Stimulated activated CD8-positive, alpha-beta memory T cell treated with anti-CD3 and anti-CD28 coated beads, Interleukin-12 subunit alpha, Interleukin-12 subunit beta, amount 100 ng/mL, for 24 hours (primary cell): ENCODE results near the gene MCAM.

Experiments
- DNase-seq: peaks from one replicate; pipeline ENCODE4 v3.0.0-alpha.2; 2020; ENCODE audit errors: extremely low read depth

Gene MCAM

GRCh38 chr11:119266063-119266462 lies 50.9 kb downstream of the MCAM start:
- no peak for DNase-seq

DNA sequence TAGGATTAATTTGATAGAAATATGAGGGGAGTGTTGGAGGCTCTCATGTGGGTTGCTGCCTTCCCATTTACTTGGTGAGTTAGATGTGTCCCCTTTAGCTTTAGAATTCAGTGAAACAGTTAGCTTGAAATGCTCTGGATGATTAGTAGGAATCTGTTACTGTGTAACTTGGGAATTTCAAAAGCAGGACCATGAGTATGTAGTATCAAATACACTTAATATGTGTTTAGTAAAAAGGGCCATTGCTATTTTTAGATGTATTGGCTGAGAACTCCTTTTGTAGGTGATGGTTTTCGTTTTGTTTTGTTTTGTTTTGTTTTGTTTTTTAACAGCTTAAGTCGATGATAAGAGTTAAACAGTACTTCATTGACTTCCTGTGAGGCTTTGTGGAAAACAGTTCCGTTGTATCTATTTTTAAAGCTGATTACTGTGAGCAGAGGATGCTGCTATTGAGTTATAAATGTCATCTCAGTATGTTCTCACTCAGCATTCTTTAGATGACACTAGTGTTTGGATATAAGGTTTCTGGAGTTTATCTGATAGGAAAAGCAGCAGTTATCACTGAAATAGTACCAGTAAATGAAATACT lies 53.5 kb downstream of the MCAM start:
- DNase-seq: no peak

DNA sequence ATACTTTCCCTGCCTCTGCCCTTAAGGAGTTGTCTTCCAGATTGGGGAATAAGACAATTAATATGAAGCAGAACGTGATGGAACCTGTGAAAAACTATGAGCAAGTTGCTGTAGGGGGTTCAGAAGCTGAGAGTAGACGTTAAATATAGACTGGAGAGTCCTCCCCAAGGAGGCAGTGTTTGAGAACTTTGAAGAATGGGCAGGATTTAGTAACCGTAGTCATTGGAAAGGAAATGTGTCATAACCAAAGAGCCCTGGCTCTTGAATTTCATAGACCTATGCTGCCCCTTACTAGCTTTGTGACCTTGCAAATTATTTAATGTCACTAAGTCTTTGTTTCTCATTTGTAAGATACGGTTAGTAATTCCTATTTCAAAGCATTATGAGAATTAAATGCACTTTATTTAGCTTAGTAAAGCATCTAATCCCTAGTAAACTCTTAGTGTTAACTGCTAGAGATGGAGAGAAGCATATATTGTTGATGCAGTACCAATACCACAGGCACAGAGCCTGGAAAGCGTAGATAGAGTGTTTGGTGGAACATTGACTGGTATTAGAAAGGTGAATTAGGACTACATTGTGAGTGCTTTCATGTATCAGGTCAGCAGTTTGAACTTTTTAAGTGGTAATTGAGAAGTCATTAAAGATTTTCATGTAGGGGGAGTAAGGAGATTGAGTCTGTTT lies 54.1 kb downstream of the MCAM start:
- no peak for DNase-seq

DNA sequence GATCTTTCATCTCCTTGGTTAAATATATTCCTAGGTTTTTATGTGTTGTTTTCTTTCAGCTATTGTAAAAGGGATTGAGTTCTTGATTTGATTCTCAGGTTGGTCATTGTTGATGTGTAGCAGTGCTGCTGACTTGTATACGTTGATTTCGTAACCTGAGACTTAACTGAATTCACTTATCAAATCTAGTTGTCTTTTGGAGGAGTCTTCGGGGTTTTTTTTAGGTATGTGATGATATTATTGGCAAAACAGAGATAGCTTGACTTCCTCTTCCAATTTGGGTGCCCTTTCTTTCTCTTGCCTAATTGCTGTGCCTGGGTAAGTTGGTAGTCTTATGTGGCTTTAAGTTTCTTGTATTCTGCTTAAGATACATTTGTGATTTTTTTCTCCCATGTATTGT lies 57.9 kb downstream of the MCAM start:
- DNase-seq: no peak
